GM20000 (cell line): ENCODE measurements around the gene KCTD7.
"Not testable (repeated sequence)": the region's sequence is repeated elsewhere in the genome, so short reads cannot be mapped to it uniquely, and the experiment has no call there.

Source experiments
- DNase-seq: peaks from one replicate; pipeline ENCODE4 v3.0.0; 2012; ENCODE audit warnings: low spot score
- TF ChIP-seq, protein P1 (sequence below): IDR thresholded peaks from 2 replicates; pipeline ENCODE4 v1.5.1; 2012; ENCODE audit warnings: mild to moderate bottlenecking, control low read depth; ENCODE audit errors: extremely low read depth, missing control alignments

The KCTD7 gene

DNA sequence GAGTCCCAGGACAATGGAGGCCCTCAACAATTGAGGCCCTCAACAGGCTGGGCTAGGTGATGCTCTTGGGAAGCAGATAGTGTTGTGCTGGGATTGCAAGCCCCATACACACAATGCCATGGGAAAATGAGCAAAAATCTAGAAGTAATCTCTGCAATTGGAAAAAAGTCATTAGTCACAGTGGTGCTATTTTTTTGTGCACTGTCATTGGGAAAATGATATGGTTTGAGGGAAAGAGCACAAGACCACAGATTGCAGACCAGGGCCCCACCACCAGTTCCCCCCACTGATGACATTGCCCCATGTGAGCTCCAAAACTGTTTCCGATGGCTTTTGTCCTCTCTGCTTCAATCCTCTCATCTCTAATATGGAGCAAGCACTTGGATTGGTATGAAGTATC is 1.9 kb downstream of the KCTD7 start:
- TF ChIP-seq, protein P1, sequence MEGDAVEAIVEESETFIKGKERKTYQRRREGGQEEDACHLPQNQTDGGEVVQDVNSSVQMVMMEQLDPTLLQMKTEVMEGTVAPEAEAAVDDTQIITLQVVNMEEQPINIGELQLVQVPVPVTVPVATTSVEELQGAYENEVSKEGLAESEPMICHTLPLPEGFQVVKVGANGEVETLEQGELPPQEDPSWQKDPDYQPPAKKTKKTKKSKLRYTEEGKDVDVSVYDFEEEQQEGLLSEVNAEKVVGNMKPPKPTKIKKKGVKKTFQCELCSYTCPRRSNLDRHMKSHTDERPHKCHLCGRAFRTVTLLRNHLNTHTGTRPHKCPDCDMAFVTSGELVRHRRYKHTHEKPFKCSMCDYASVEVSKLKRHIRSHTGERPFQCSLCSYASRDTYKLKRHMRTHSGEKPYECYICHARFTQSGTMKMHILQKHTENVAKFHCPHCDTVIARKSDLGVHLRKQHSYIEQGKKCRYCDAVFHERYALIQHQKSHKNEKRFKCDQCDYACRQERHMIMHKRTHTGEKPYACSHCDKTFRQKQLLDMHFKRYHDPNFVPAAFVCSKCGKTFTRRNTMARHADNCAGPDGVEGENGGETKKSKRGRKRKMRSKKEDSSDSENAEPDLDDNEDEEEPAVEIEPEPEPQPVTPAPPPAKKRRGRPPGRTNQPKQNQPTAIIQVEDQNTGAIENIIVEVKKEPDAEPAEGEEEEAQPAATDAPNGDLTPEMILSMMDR = no peak

DNA sequence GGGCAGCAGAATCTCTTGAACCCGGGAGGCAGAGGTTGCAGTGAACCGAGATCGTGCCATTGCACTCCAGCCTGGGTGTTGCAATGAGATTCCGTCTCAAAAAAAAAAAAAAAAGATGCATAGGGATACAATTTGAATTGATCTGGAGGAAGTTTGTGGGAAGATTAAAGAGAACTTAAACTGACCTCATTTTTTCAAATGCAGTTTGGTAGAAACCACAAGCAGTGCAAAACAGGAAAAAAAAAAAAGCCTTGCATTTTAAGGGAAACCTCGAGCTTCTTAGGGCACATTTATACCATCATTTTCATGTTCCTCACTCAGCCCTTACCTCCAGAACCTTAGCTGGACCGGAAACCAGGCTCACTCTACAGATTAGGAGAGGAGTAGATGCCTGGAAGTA is 2.8 kb downstream of the KCTD7 start:
- DNase-seq = no peak

More for the DNA sequence above, 1.9 kb downstream of the KCTD7 start:
- no peak for DNase-seq

DNA sequence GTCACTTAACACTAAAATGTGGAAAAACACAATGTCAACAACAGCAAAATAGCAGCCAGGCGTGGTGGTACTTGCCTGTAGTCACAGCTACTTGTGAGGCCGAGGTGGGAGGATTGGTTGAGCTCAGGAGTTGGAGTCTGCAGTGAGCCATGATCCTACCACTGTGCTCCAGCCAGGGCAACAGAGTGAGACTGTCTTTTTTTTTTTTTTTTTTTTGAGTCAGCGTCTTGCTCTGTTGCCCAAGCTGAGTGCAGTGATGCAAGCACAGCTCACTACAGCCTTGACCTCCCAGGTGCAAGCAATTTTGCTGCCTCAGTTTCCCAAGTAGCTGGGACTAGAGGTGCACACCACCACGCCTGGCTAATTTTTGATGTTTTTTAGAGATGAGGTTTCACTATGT is 6.1 kb downstream of the KCTD7 start:
- no peak for DNase-seq
- TF ChIP-seq, protein P1 = no peak

More for the DNA sequence above, 2.8 kb downstream of the KCTD7 start:
- TF ChIP-seq, protein P1 = no peak

- not testable (repeated sequence) for DNase-seq
These were observed 6.8 kb downstream of the KCTD7 start for GRCh38 chr7:66635322-66635981.

DNA sequence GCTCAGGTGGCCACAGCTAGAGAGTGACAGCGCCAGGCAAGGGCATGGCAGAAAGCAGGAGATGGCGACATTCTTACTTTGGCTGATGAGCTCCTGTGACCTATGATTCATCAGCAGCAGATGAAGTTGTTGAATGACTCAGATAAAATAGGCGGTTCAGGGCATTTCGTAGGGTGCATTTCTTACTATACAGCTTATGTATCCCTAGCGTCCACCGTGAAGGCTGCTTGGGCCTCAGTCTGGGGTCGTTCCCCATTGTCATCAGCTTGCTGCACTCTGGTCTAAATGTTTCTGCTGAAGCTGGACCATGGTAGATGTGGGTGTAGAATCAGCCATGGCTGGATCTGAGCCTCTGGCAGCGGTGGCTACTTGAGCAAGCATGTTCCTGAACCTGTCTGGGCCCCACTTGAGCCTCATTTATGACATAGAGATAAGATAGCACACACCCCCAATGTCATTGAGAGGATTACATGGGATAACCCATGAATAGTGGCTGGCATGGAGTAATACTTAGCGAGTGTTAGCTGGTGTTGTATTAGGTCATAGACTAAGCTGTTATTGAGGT is 7.4 kb downstream of the KCTD7 start:
- DNase-seq = not testable (repeated sequence)

GRCh38 chr7:66638309-66639099 is 9.8 kb downstream of the KCTD7 start:
- TF ChIP-seq, protein P1 = no peak
- no peak for DNase-seq

DNA sequence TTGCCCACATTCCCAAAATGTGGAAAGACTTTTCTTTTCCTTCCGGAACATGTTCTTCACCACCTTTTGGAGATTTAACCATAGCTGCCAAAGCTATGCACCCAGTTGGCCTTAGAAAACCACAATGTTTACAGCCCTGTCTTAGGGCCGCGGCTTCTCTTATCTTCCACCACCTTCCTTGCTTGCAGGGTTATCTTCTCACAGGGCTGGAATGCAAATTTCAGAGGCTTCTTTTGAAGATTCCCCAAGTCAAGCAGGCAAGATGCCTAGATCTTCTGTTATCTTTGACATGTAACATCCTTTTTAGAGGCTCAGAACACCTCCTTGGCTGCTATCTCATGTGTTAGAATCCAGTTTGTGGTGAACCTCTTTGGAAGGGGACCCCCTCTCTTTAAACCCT is 11.1 kb downstream of the KCTD7 start:
- DNase-seq = no peak
- TF ChIP-seq, protein P1 = no peak

DNA sequence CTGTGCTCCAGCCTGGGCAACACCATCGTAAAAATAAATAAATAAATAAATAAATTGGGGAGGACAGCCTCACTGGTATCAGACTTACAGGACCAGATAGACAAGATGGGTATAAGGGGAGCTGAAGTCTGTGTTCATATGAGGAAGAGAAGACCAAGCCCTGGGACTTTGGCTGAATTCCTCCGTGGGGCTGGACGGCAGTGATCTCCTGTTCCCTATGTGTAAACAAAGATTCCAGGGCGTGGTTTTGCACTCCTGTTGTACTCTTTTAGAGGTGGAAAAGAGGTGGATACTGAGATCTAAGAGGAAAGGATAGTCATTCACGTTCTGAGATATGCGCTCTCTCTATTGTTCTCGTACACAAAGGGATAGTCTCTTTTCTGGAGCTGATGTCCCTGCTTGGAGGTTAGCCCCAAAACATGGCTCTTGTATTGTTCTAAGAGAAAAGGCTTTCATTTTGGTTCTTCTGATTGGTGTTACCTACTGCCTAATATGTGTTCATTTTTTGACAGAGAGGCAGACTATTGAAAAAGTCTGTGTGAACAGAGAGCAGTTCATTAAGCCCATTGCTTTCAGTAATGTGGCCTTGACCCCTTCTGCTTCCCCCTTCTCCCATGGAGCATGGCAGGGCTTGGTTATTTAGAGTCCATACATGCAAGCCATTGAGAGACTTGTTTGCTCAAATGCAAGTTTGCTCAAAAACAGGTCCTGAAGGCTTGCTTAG is 12.3 kb downstream of the KCTD7 start:
- no peak for DNase-seq
- TF ChIP-seq, protein P1 = no peak
